UCSD-AML1 (cell line): ENCODE data around the gene VARS2.
A peak's percentile ranks its signal among the peaks of the same experiment; 100 is the strongest.
"Not testable (repeated sequence)": the region's sequence is repeated elsewhere in the genome, so short reads cannot be mapped to it uniquely, and the experiment has no call there.

Source experiments
- DNase-seq: peaks from one replicate; lab custom pipeline; 2025; ENCODE audit not compliant: unreplicated experiment; lab: John Stamatoyannopoulos, UW

The VARS2 gene

GRCh38 chr6:30927080-30927479 lies 13.0 kb downstream of the VARS2 start:
- not testable (repeated sequence) for DNase-seq

DNA sequence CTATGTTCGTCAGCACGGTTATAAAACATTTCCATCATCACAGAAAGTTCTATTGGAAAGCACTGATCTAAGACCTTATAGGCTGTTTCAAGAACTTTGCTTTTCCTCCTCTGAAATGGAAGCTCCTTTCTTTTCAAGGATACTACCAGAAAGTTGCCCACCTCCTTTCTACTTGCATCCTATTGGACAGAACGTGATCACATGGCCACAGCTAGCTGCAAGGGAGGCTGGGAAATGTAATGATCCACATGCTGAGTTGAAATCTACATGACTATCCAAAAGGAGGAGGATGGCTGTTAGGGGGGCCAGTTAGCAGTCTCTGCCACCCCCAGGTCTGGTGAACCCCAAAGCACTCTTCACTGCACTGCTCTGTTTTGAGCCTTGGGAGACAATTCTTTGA lies 14.6 kb downstream of the VARS2 start:
- DNase-seq, result no peak

DNA sequence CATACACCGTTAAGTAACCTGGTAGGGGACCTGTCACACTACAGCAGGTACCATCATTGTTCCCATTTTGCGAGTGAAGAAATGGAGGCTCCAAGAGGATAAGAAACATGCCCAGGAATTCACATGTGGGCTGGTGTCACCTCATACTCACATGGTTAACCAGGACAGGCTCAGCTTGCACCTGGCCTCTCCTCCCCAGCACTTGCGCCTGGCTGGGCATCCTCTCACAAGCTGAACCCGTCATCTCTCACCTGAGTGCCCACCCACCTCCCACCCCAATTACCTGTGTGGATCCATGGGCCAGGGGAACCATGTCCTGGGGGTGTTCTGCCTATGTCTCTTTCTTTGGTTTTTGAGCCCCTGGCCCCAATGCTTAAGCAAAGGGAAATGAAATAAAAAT lies 16.5 kb downstream of the VARS2 start:
- DNase-seq, result no peak

- no peak for DNase-seq
Measured at GRCh38 chr6:30931272-30931671, 17.2 kb downstream of the VARS2 start.

DNA sequence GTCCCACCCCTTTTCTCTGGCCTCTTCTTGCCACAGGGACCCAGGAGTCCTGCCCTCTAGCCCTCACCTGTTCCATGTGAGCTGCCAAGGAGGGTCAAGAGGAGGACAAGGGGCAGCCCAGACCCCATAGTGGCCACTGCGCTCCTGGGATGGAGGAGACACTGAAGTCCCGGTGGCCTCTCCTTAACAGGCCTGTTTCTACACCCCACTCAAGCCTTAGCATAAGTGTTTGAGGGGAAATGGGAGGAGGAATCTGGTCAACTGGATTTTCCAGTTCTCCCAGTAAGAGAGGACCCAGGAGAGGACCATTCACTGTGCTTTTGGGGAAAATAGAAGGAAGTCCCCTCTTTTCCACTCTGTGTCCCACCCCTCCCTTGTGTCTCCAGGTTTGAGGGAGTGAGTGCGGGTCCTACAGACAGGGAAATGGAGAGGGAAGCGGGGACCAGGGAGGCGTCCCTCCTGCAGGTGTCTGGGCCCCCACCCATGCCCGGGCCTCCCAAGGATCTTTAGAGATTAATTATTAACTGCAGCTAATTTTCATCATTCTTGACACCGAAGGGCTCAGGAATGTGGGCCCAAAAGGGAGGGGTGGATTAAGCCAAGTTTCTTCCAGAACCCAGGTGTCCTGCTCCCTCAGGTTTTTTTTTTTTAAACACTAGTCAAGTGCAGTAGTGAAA lies 18.1 kb downstream of the VARS2 start, which contains the start of gene SFTA2:
SFTA2 (minus strand) TSS at position 202 of the 677 bp plus-strand sequence; CDS start at position 128, 74 bp downstream.
- DNase-seq, result no peak

DNA sequence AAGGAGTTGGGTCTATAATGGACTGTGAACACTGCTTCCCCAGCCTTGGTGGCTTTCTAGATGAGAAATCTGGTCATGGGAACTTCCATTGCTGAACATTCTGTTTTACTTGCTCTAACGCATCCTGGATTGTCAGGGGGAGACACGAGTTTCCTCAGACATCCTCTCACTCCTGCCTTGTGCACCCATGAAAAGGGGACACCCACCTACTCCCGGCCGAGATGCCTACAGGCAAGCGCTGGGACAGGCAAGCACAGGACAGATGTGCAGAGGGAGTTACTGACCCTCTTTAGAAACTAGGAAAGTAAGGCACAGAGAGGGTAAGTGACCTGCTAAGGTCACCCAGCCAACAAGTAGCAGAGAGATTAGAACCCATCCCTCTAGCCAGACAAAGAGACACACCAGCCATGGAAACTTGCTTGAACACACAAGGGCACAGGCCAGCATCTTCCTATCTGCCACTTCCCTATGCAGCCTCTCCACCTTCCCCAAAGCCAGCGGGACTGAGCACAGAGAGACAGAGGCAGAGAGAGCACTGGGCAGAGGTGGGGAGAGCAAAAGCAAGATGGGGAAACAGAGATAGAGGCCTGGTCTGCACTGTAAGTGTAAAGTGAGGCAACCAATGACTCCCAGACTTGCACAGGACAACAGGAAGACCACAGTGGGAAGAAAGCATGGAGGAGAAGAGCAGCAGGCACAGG lies 18.8 kb downstream of the VARS2 start:
- DNase-seq, result no peak

DNA sequence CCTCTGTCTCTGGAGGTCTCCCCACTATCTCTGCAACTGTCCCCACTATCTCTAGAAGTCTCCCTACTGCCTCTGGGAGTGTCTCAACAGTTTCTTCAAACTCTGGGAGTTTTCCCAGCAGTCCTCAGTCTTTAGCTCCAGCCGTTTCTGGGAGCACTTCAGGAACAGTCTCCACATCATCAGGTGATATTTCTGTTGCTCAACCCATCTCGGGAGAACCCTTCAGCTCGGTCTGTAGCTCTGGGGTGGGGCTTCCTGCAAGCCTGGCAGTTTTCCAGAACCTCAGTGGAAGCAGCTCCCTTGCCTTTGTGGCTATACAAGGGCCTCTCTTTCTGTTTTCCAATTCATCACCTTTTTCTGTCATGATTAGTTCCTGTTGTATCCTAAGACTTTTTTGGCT lies 21.0 kb downstream of the VARS2 start:
- no peak for DNase-seq

DNA sequence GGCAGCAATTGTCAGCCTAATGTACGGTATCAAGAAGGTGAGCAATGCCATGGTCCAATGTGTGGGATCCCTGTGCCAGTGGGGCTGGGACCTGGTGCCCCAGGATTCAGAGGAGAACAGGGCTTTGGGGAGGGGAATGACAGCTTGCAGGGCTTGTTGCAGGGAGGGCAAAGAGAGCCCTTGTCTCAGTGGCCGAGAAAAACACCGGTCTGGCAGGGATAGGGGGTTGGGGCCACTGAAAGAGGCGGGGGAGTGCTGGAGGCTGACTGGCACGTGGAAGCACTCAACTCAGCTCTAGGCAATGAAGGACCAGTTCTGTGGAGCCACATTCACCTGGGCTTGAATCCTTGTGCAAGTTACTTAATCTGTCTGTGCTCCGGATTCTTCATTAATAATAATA lies 23.2 kb downstream of the VARS2 start:
- no peak for DNase-seq

DNA sequence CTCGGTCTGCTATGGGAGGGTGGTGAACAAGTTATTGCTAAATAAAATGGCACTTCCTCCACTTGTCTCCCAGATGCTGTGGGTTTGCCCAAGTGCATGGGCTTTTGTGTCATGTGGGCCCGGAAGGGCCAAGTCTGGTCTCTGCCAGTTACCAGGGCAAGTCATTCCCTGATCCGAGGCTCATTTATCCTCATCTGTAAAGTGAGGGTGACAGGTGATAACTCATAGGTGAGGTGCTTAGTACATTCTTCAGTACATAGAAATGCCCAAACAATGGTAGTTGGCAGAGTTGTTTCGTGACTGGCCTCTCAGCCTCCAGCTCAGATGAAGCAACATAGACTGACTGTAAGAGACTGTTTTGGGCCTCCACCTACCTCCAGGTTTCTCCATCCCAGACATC lies 24.7 kb downstream of the VARS2 start:
- DNase-seq, result no peak

DNA sequence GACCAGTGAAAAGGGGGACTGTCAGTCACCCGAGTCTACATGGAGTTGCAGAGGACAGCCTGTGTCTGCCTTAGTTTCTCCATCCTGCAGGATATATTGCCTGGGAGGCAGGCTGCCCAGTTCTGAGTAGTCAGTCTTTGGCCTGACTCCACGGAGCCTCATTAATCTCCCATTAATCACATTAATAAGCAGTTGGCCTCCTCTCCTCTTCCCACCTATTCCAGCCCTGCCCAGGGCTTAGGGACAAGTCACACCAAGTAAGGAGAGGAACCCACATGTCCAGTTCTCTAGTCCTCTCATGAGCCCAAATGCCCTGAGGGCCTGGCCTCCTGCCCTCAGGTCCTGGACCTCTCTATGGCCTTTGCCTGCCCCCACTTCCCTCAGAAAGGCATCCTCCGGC lies 25.4 kb downstream of the VARS2 start:
- no peak for DNase-seq

DNA sequence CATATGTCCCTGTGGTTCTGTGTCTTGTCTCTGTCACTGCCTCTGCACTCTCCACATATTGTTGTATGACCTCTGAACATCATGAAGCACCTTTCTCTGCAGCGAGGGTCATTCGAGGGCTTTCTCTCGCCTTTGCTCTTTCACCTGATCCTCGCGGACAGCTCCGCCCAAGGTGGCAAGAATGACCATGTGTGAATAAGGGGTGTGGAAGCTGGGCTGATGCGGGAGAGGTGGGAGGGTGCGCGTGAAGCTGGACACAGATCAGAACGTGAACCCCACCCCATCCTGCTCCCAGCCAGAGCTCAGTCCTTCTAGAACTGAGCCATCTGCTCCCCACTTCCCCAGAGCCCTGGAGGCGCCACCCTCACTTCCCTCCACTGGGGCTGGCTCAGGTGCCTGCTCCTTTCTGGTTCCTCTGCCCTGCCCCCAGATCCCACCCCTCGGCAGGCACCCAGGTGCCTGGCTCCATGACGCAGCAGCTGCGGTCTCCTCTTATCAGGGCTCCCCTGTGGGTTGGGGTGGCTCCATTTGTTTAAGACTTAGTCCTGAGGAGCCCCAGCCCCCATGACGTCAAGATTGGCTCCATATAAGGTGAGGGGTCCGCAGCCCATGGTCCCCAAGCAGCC lies 26.4 kb downstream of the VARS2 start, which contains the start of gene MUCL3:
MUCL3 (plus strand) TSS at position 613 of the 626 bp plus-strand sequence. CDS start 27 bp downstream, outside the sequence.
- DNase-seq, result no peak

GRCh38 chr6:30942338-30943060 lies 28.5 kb downstream of the VARS2 start:
- no peak for DNase-seq

DNA sequence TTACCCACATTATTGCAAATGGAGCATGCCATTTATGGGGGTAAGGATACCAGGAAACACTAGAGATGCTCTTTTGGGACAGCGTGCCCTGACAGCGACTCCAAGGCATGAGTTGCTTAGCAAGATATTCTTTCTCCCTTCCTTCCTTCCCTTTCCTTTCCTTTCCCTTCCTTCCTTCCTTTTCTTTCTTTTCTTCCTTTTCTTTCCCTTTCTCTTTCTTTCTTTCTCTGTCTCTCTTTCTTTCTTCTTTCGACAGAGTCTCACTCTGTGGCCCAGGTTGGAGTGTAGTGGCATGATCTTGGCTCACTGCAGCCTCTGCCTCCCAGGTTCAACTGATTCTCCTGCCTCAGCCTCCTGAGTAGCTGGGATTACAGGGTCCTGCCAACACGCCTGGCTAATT lies 30.0 kb downstream of the VARS2 start:
- DNase-seq, result no peak

DNA sequence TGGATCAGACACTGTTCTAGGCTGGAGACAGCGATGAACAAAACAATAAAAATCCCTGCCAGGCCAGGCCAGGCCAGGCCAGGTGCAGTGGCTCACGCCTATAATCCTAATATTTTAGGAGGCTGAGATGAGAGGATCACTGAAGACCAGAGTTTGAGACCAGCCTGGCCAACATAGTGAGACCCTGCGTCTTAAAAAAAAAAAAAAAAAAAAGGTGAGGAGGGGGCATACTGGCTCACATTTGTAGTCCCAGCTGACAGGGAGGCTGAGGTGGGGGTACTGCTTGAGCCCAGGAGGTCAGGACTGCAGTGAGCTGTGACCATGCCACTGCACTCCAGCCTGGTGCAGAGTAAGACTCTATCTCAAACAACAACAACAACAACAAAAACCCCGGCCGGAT lies 31.2 kb downstream of the VARS2 start:
- DNase-seq, result no peak

DNA sequence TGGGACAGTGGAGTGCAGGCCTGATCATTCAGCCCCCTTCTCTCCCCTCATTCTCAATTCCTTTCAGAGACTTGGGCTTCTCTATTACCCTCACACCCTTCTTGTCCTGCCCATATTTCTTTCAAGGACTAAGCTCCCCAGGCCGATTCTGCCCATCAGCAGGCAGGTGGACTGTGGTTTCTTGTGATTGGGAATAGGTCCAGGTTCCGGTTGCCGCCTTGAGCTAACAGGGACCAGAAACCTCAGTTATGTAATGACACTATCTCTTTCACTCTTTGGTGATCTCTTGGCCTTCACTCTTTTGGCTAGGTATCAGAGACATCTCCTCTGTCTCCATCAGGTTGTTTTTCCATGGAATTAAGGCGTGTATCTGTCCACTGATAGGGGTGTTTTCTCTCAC lies 33.2 kb downstream of the VARS2 start:
- DNase-seq, result no peak

- no peak for DNase-seq
Measured at GRCh38 chr6:30948811-30949210, 34.8 kb downstream of the VARS2 start.

DNA sequence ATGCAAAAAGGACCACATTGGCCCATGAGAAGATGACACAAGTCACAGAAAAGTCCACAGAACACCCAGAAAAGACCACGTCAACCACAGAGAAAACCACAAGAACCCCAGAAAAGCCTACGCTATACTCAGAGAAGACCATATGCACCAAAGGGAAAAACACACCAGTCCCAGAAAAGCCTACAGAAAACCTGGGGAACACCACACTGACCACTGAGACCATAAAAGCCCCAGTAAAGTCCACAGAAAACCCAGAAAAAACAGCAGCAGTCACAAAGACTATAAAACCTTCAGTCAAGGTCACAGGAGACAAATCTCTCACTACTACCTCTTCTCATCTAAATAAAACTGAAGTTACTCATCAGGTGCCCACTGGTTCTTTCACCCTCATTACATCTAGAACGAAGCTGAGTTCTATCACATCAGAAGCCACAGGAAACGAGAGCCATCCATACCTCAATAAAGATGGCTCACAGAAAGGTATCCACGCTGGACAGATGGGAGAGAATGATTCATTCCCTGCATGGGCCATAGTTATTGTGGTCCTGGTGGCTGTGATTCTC lies 38.0 kb downstream of the VARS2 start:
- DNase-seq, result no peak

GRCh38 chr6:30954631-30955366 lies 40.8 kb downstream of the VARS2 start:
- DNase-seq, result no peak

DNA sequence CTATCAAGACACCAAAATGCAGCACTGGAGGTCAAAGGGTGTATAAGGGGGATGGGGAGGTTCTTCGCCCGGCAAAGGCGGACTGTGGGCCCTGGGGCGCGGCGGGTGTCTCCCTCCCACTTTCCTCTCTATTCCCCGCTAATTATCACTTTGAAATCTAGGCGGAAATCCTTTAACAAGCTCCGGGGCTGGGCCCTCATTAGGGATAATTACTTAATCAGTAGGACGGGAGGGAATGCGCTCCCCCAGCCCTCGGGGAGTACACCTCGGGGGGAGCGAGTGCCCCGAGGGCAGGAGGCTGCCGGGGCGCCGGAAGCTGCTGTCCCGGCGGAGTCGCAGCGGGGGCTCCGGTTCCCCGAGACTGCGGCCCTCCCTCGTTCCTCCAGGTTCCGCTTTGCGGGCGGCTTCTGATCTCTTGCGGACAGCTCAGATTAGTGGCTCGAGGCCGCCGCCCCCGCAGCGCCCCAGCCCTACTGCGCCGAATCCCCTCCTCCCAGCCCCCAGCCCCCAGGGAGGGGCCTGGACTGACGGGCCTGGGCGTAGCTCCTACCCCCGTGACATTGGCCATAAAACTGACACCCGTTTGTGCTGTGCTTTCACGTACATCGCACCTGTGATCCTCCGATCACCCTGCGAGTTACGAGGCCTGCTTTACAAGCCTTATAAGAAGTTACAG lies 41.5 kb downstream of the VARS2 start:
- DNase-seq, result peak; percentile 71

DNA sequence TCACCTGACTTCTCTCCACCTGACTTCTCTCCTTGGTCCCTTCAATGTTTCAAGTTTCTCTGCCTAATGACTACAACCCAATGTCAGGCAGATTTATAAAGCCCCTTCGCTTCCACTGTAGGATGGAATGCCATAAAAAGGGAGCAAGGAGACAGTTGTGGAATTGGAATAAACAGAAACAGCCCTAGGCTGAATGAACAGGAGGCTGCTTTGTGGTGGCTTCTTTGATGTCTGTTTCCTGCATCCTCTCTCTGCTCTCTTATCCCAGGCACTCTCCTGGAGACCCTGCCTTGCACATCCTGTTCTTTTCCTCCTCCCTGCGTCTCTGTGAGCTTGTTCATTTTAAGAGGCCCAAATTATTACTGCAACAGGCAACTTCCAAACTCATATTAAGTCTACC lies 43.7 kb downstream of the VARS2 start:
- no peak for DNase-seq
